ENCODE data around the gene CLEC4G. TPM values are rescaled to one million over a fixed set of nuclear protein-coding genes. Genes with fewer than 3 reads are reported as not detected.

The CLEC4G gene
- total RNA-seq, 4 donors from 2014 or later: 0.59 to 16.5 (median 1.7) TPM; not detected in 1

DNA sequence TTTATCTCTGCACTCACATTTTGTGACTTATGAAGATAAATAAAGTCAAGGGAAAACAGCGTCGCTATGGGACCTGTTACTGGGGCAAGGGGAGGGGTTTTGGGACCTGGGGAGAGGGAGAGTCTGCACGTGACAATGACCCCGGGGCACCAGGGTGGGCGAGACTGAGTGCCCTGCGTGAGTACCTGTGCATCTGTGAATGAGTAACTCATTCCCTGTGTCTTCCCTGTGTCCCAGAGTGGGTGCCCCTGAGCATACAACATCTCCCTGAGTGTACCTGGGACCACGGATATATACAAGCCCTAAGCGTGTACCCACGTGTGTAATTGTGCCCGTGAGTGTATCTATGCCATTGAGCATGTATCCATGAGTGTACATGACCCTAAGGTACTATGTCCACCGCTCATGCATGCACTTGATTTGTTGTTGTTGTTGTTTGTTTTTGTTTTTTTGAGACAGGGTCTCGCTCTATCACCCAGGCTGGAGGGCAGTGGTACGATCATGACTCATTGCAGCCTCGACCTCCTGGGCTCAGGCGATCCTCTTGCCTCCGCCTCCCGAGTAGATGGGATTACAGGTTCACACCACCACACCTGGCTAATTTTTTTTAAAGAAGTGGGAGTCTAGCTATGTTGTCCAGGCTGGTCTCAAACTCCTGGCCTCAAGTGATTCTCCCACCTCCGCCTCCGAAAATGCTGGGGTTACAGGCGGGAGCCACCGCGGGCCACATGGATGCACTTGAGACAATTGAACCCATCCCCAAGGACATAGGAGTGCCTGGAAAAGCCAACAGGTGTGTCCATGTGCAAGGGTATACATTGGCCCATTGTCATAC lies 51.9 kb downstream of the CLEC4G start:
- DNase-seq (ENCODE audit: low spot score in 2 of 2): no peak
- peaks cover 0 to 29% of the 10 kb centered on the region in 2 donors for H3K27me3 ChIP-seq
- peaks cover 0 to 19% (median 10%) of the 10 kb centered on the region in 4 donors for H3K4me1 ChIP-seq
- H3K4me3 ChIP-seq: peak overlapping the region; percentile 73 to 99 (median 94)
- peaks cover 0 to 29% (median 0%) of the 10 kb centered on the region in 3 donors for H3K36me3 ChIP-seq
- WGBS, 2 donors: 41 to 57% methylated on average over 22 of the region's 22 CpGs
- H3K27ac ChIP-seq: peak overlapping the region in 2 of 4 donors; percentile 88 to 91
- TF ChIP-seq POLR2A (IDR thresholded peaks at IDR 0.05) (no peak), EP300 (IDR thresholded peaks at IDR 0.05) (no peak)
- TF ChIP-seq, protein P1, sequence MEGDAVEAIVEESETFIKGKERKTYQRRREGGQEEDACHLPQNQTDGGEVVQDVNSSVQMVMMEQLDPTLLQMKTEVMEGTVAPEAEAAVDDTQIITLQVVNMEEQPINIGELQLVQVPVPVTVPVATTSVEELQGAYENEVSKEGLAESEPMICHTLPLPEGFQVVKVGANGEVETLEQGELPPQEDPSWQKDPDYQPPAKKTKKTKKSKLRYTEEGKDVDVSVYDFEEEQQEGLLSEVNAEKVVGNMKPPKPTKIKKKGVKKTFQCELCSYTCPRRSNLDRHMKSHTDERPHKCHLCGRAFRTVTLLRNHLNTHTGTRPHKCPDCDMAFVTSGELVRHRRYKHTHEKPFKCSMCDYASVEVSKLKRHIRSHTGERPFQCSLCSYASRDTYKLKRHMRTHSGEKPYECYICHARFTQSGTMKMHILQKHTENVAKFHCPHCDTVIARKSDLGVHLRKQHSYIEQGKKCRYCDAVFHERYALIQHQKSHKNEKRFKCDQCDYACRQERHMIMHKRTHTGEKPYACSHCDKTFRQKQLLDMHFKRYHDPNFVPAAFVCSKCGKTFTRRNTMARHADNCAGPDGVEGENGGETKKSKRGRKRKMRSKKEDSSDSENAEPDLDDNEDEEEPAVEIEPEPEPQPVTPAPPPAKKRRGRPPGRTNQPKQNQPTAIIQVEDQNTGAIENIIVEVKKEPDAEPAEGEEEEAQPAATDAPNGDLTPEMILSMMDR (IDR thresholded peaks at IDR 0.05): no peak
- no peaks in the 10 kb centered on the region for H3K9me3 ChIP-seq

- Histone ChIP-seq H3K9me3 (no peaks in the 10 kb centered on the region), H3K4me3 (no peak overlapping the region), H3K4me1 (peaks cover 0 to 22% (median 10%) of the 10 kb centered on the region in 4 donors), H3K36me3 (peaks cover 0 to 22% (median 0%) of the 10 kb centered on the region in 3 donors), H3K27ac (no peak overlapping the region), H3K27me3 (peaks cover 0 to 29% of the 10 kb centered on the region in 2 donors)
- 53 to 55% methylated on average over 29 to 30 of the region's 30 CpGs for WGBS, 2 donors
- no peak for TF ChIP-seq POLR2A (IDR thresholded peaks at IDR 0.05)
- TF ChIP-seq, protein P1 (IDR thresholded peaks at IDR 0.05): peak in 1 of 5 experiments; percentile 14
- TF ChIP-seq EP300 (IDR thresholded peaks at IDR 0.05): no peak
- DNase-seq (ENCODE audit: low spot score in 2 of 2): no peak
Observed at GRCh38 chr19:7678971-7679751, 52.7 kb downstream of the CLEC4G start.

Other genes starting within 250 kb of the CLEC4G start
- gene PEX11G, start 243.1 kb downstream of the CLEC4G start, total RNA-seq: 1 to 10 TPM; 4.4 to 9.2 (median 7.8) TPM
- gene ZNF358, start 216.0 kb downstream of the CLEC4G start, total RNA-seq: 10 to 100 TPM; 40.0 to 84.0 (median 69.2) TPM
- gene MCOLN1, start 209.5 kb downstream of the CLEC4G start, total RNA-seq: 10 to 100 TPM; 21.3 to 52.2 (median 31.3) TPM
- gene PNPLA6, start 196.4 kb downstream of the CLEC4G start, total RNA-seq: 100 to 1,000 TPM in 1 of 4 donors, 10 to 100 TPM in 3; 66.3 to 138 (median 68.3) TPM
- gene CAMSAP3, start 136.2 kb downstream of the CLEC4G start, total RNA-seq: not detected
- gene XAB2, start 102.6 kb downstream of the CLEC4G start, total RNA-seq: 10 to 100 TPM; 51.6 to 62.0 (median 54.3) TPM
- gene PET100, start 102.3 kb downstream of the CLEC4G start, total RNA-seq: 10 to 100 TPM; 10.8 to 39.9 (median 30.6) TPM
- gene PCP2, start 98.4 kb downstream of the CLEC4G start, total RNA-seq: not detected
- gene STXBP2, start 95.0 kb downstream of the CLEC4G start, total RNA-seq: 10 to 100 TPM in 2 of 4 donors, 1 to 10 TPM in 2; 8.7 to 24.0 (median 13.0) TPM
- gene RETN, start 63.1 kb downstream of the CLEC4G start, total RNA-seq: not detected
- gene MCEMP1, start 55.0 kb downstream of the CLEC4G start, total RNA-seq: 1 to 10 TPM in 1 of 4 donors, not detected in 3; 1.5 TPM
- gene TRAPPC5, start 51.3 kb downstream of the CLEC4G start, total RNA-seq: 10 to 100 TPM; 26.9 to 47.5 (median 37.0) TPM
- 1 to 10 TPM in 1 of 4 donors, under 1 TPM in 1, not detected in 2; 0.90 to 1.0 TPM for gene FCER2, start 30.0 kb downstream of the CLEC4G start, total RNA-seq
- 10 to 100 TPM in 1 of 4 donors, 1 to 10 TPM in 3; 2.6 to 12.6 (median 5.0) TPM for gene CD209, start 15.4 kb upstream of the CLEC4G start, total RNA-seq
- 1 to 10 TPM in 1 of 4 donors, not detected in 3; 2.4 TPM for gene CLEC4M, start 31.1 kb upstream of the CLEC4G start, total RNA-seq
- 10 to 100 TPM; 14.4 to 30.3 (median 17.7) TPM for gene EVI5L, start 98.1 kb upstream of the CLEC4G start, total RNA-seq
- gene PRR36, start 142.3 kb upstream of the CLEC4G start, total RNA-seq: 1 to 10 TPM in 1 of 4 donors, not detected in 3; 2.5 TPM
- gene LRRC8E, start 156.4 kb upstream of the CLEC4G start, total RNA-seq: 1 to 10 TPM in 1 of 4 donors, under 1 TPM in 1, not detected in 2; 0.59 to 1.2 TPM
- gene MAP2K7, start 171.8 kb upstream of the CLEC4G start, total RNA-seq: 10 to 100 TPM; 11.1 to 31.2 (median 20.9) TPM
- gene TGFBR3L, start 182.7 kb upstream of the CLEC4G start, total RNA-seq: not detected
- gene SNAPC2, start 188.2 kb upstream of the CLEC4G start, total RNA-seq: 10 to 100 TPM; 11.6 to 26.4 (median 16.1) TPM
- 1 to 10 TPM in 3 of 4 donors, under 1 TPM in 1; 0.66 to 7.2 (median 3.0) TPM for gene CTXN1, start 194.0 kb upstream of the CLEC4G start, total RNA-seq
- 10 to 100 TPM; 60.1 to 91.3 (median 77.1) TPM for gene TIMM44, start 211.6 kb upstream of the CLEC4G start, total RNA-seq

Measured in tibial nerve (tissue), 4 donors.